ENCODE data around the gene MRPS11.
A peak's percentile ranks its signal among the peaks of the same experiment; 100 is the strongest.
"Not testable (repeated sequence)": the region's sequence is repeated elsewhere in the genome, so short reads cannot be mapped to it uniquely, and the experiment has no call there.

Gene MRPS11
- 9.8 to 34.8 (median 20.5) reads per million in 3 experiments for total RNA-seq

- DNase-seq, result peak; percentile 90
These were observed at the start of gene MRPS11, which contains the start of gene MRPL46 for GRCh38 chr15:88467073-88467934. TSS of gene MRPS11 (plus strand) at chr15:88467708. CDS start at chr15:88467718, 10 bp downstream. TSS of gene MRPL46 (minus strand) at chr15:88467388. CDS start at chr15:88467377, 11 bp downstream.

DNA sequence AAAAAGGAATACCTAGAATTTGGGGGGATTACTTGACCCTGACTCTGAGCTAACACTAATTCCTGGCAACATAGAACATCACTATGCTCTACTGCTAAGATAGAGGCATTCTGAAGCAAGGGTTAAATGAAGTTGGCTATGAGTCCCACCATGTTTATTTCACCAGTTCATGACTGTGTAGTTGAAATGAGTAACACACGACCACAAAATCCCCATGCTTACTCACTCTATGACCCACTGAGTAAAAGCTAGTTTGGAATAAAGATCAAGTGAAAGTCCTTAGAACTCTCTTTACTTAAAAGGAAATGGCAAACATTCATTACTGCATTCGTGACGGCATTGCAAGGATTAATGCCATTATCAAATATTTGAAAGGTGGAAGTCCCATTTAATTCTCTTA is 47.7 kb upstream of the MRPS11 start:
- no peak for DNase-seq

DNA sequence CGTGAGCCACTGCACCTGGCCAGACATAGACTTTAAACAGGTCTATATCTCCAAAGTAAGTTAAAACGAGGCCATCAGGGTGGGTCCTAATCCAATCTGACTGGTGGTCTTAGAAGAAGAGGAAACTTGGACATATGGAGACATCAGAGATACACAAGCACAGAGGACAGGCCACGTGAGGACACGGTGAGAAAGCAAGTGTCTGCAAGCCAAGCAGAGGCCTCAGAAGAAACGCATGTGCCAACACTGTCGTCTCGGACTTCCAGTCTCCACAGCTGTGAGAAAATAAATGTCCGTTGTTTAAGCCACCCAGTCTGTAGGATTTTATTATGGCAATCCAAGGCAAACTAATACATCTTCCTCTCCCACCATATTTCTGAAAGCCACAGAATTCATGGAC is 44.2 kb upstream of the MRPS11 start:
- DNase-seq, result no peak

GRCh38 chr15:88426304-88426703 is 41.2 kb upstream of the MRPS11 start:
- DNase-seq, result no peak

DNA sequence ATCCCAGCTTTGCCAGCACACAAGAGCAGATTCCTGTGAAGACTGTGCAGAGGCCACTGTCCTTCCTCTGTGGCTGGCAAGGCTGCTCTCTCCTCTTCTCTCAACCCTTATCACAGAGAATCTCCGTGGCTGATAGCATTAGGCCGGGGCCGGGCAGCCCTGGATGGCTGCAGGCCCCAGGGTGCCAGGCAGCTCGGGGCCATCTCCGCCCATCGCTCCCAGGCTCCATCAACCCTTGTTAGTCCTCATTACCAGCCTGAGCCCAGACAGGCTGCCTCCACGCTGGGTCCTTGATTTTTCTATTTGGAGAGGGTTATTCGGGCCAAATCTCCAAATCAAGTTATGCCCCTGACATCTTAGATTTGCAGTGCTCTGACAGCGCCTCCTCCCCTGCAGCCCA is 39.5 kb upstream of the MRPS11 start:
- no peak for DNase-seq

DNA sequence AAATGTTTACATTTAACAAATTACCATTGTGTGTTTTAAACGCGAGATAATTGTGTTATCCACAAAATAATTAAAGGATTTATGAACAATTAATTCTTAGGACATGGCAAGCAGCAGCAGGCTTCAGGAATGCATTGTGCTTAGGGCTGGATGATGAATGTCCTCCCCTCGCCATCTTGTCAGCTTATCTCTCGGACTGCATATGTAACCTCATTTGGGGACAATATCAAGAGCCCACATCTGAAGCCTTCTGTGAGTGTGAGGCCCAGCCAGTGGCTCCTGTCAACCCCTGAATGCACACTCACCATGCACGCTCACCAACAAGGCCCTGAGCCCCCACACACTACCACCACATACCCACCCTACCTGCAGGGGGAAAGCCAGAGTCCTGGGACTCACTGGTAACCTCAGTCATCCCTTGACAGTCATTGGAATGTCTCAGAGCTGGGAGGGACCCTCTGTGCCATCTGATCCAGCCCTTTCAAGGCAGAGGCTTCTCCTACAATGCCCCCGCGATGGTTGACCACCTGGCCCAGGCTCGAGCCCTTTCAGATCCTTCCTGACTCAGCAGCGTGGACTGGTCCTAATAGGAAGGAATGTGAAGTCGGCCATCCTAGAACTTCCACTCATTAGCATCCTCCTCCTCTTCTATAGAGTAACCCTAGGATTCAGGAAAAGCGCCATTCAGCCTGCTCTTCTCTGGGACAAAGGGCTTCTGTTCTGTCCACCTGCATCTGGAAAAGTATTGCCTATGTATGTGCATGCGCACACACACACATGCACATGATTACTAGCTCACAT is 38.5 kb upstream of the MRPS11 start:
- no peak for DNase-seq

- DNase-seq, result no peak
These were observed 37.5 kb upstream of the MRPS11 start for GRCh38 chr15:88430051-88430450.

GRCh38 chr15:88431441-88431840 is 36.1 kb upstream of the MRPS11 start:
- no peak for DNase-seq

DNA sequence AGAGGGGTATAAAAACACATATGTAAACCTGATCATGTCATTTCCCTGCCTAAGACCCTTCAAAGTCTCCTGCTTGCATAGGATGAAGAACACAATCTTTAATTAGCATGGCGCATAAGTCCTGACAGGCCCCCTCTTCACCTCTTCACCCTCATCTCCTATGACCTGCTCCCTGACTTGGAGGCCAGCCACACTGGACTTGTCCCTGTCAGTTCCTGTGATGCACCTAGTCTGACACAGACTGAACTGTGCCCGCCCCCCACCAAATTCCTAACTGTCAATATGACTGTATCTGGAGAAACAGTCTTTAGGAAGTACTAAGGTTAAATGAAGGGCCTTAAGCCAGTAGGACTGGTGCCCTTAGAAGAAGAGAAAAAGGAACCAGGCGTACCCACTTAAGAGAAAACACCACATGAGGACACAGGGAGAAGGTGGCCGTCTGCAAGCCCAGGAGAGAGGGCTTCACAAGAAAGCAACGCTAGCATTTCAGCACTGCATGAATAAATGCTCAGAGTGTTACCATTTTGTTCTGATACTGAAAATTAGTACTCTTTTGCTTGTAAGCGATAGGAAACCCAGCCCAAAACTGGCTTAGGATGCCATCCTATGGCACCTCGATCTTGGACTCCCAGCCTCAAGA is 34.3 kb upstream of the MRPS11 start:
- DNase-seq, result no peak

DNA sequence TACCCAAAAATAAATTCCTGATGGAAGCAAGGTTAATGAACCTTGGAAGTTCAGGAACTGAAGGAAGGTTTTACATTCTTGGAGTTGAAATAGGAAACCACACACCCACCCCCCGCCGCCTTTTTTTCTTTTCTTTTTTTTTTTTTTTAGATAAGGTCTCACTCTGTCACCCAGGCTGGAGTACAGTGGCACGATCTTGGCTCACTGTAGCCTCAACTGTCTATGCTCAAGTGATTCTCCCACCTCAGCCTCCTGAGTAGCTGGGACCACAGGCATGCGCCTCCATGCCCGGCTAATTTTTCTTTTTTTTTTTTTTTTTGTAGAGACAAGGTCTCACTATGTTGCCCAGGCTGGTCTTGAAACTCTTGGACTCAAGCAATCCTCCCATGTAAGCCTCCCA is 33.4 kb upstream of the MRPS11 start:
- not testable (repeated sequence) for DNase-seq

DNA sequence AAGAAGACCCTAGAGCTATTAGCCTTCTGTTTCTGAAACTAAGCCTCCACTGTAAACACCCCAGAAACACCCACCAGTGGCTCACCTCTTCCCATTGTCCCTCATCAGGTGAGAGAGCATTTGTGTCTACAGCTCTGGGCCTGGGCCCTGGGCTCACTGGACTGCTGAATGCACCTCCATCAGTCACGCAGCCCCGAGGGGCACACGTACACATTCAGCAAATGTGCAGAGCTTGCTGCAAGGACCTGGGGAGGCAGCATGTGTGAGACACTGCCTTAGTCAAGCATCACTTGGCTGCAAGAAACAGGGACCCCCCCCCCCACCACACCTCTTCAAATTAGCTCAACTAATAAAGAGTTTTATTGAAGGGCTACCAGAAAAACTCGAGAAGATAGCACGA is 29.3 kb upstream of the MRPS11 start:
- no peak for DNase-seq

- no peak for DNase-seq
These were observed 27.5 kb upstream of the MRPS11 start for GRCh38 chr15:88440021-88440420.

GRCh38 chr15:88441076-88441730 is 26.3 kb upstream of the MRPS11 start:
- no peak for DNase-seq

DNA sequence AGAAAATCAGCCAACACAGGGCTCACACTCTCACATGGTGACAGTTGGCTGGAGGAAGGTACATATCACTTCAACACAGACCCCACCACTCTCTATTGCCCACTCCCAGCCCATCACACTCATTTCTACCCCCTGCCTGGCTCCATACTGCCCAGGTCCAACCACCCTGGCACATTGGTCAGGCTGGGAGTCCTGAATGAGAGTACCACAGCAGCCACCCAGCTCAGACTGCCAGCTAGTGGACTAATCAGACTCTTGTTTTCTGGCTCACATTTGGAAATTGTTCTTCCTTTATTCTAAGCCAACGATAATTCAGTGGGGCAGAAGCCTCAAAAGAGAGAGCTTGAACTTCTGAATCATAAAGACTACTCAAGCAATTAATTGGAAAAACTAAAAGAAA is 20.3 kb upstream of the MRPS11 start:
- DNase-seq, result no peak

DNA sequence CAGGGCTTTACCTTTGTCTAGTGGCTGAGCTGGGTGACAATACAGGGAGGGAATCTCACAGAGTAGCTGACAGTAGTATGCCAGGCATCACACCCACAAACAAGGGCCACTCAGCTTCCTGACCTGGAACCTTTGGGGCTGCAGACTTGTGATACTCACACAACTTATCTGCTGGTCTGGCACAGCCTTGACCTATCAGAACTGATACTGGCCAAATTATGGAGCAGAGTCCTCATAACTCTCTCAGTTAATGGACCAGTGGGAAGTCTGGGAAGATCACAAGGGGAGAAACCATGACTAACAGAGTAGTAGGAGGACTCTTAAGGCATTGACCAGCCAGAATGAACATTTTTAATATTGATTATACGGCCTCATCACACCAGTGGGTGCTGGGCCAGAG is 19.8 kb upstream of the MRPS11 start:
- DNase-seq, result no peak

DNA sequence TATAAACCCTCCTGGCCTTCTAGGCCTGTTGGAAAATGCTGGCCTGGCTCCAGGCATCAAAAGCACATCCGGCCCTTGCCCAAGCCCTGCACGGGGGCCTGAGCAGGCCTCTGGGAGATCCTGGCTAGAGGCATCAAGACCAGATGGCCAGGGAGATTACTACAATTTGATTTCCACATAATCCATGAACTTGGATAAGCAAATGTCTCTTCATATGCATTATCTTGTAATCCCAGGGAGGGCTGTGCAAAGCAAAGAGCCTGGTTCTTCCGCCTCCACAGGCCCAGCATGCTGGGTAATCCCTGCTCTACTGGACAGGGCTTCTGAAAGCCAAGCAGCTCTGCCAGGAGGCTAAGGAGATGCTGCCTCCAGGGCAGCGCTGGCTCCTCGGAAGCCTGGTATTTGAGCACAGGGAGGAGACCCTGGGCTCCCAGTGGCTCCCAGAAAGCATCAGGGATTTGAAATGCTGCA is 18.5 kb upstream of the MRPS11 start:
- no peak for DNase-seq

DNA sequence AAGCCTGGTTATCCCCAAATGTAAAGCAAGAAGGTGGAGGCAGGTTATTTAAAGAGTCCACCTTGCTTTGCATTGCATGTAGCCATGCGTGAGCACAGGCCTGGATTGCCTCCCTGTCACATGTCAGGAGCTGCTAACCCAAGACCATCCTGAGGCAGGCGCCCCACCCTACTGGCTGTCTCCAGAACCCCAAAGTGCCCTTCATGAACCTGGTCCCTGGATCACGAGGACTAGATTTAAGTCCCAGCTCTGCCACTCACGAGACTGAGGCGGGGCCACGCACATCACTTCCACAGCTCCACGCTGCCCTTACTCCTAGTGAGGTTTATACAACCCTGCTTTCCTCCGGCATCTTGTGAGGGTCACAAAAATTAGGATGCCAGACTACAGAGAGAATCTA is 17.9 kb upstream of the MRPS11 start:
- no peak for DNase-seq

DNA sequence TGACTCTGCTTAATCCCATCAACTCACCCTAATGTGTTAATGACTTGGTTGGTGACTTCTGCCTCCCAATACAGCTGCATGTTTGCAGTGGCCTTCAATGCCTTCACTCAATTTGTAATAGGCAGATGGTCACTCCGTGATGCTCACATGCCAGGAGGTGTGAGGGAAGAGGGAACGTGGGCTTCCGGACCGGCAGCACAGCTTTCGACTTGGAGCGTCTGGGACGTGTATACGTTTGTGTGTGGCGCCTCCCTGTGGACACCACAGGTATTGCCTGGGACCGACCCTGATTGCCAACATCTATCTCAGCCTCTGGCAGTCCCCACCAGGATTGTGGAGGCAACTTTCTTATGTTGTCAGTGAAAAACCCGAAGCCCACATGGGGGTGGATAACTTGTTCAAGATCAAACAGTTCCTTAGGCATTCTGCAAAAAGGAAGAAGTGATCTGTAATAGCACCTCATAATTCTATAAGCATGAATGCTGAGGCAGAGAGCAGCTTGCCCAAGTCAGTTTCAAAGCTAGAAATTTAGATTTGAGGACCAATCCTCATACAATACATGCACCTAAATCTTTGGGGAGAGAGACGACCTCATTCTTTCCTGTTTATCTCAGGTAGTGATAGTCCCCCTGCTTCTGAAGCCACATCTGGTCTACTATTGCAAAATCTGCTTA is 17.2 kb upstream of the MRPS11 start:
- peak; percentile 16 for DNase-seq

- DNase-seq, result no peak
These were observed 13.9 kb upstream of the MRPS11 start for GRCh38 chr15:88453651-88454050.

DNA sequence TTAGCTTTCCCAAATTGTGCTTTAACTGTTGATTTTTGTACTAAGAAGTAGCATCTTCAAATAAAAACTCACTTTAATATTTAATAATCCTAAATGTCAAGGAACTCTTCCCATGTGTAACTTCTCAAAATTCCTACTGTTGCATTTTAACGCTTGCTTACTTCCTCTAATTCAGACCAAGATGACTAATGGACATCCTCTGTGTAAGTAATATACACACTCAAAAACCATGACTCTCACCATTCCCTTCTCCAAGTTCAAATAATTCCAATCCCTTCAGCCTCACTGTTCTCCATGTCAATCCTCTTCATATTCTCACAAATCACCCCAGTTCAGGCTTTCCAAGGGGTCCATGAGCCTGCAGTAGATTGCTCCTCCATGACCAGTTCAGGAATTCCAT is 13.3 kb upstream of the MRPS11 start:
- DNase-seq, result no peak

DNA sequence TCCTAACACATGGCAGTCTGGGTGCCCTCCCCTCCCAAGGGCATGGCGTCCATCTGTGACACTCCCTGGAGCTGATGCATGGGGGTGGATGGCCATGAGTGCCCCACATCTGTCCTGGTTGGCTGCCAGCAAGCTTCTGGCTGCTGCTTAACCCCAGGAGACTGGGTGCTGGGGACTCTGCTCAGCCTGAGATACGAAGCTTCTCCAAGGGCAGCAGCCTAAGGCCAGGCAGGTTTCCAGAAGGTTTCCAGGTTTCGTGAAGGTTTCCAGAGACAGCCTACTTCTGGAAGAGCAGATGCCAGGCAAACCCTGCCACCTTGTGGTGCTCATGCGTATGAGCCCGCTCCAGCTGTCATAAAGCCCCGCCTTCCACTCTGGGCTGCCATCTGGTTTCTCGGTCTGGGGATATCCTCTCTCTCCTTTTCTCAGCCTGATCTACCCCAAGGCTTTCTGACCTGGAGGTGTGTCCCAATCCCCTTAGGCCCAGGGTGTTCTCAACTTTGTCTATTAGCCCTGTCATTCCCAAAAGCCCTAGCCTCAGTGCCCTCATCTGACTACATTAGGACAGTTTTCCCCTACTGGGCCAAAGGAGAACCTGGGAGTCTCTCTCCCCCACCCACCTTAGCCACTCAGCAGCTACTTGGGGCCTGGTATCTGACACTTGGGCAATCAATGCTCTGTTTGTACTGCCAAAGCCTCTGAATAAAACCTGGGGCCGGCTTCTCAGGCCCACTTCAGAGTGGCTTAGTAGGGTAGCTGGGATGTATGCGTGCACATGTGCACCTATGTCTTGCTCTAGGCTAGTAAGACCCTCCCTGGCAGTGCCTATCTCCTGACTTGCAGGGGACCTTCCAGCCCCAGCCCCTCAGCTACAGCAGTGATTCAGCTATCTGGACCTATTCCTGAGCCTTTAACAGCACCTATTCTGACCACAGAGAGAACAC is 12.4 kb upstream of the MRPS11 start:
- DNase-seq, result no peak

Data from central memory CD4-positive, alpha-beta T cell (primary cell).